HCT116 (cell line): ENCODE data around the gene MLLT11. TPM values are rescaled to one million over a fixed set of nuclear protein-coding genes. Genes with fewer than 3 reads are reported as not detected.

ENCODE experiments used
- ATAC-seq: fragments of 200-7000 bp; cut with Tn5 transposase; 2 replicates; pipeline ENCODE4 v1.9.1; 2020; ENCODE audit warnings: mild to moderate bottlenecking, moderate library complexity
- BruUV-seq: library from RNA; stranded (reverse); fragments of 400-500 nt; replicated peaks from 2 replicates; lab custom pipeline; 2021; lab: Mats Ljungman, UMichigan
- CTCF ChIA-PET: fragments of 300-600 bp; sonication (Branson Sonifier 250); formaldehyde crosslinking; loops from one replicate; lab custom pipeline; 2021; ENCODE audit warnings: antibody characterized with exemption; lab: Charles Lee
- POLR2A ChIA-PET: fragments of 300-600, 350-600 bp; sonication (Branson Sonifier 250); formaldehyde crosslinking; loops from one replicate; lab custom pipeline; 2021; ENCODE audit warnings: antibody characterized with exemption; lab: Charles Lee
- RAD21 ChIA-PET, 2 experiments: fragments of 300-600 bp; sonication (Branson Sonifier 250); formaldehyde crosslinking; loops; one replicate each; lab custom pipeline; 2023; ENCODE audit warnings: low total read pairs in 2 of 2; ENCODE audit not compliant: uncharacterized antibody in 2 of 2, unreplicated experiment in 2 of 2, low non-redundant PET in 1 of 2; lab: Charles Lee
- DNase-seq: peaks from one replicate; pipeline ENCODE4 v3.0.0-alpha.2; 2010; ENCODE audit warnings: low read depth, low spot score
- H2AFZ ChIP-seq: fragments of 200-600 bp; shearing (Covaris generic), sonication (generic); 2 replicates; pipeline ENCODE4 v1.6.1; 2017; ENCODE audit warnings: low read depth, mixed run types, mixed read lengths, antibody characterized with exemption, low read length; ENCODE audit not compliant: poor library complexity, severe bottlenecking
- H3K27ac ChIP-seq: 2 replicates; pipeline ENCODE4 v1.5.1; 2012; ENCODE audit warnings: low read depth, low read length
- H3K27me3 ChIP-seq: fragments of 200-600 bp; sonication (generic); 2 replicates; pipeline ENCODE4 v1.6.1; 2016; ENCODE audit warnings: mixed run types, low read length, mixed read lengths; ENCODE audit not compliant: insufficient read depth
- H3K36me3 ChIP-seq, 2 experiments: fragments of 200-500 bp in 1 of 2; fragments of 200-600 bp in 1 of 2; sonication (Bioruptor generic) in 1 of 2; sonication (generic) in 1 of 2; 2 replicates each; pipeline versions ENCODE4 v1.5.1 to v1.6.1; 2014 to 2016; ENCODE audit warnings: low read length in 2 of 2, inconsistent platforms in 1 of 2, mixed read lengths in 1 of 2, mixed run types in 1 of 2; ENCODE audit not compliant: insufficient read depth in 2 of 2, control insufficient read depth in 1 of 2
- H3K4me1 ChIP-seq, 2 experiments: fragments of 200-600 bp in 1 of 2; sonication (generic) in 1 of 2; 2 replicates each; pipeline versions ENCODE4 v1.5.1 to v1.6.1; 2012 to 2017; ENCODE audit warnings: low read length in 2 of 2, inconsistent platforms in 1 of 2, mild to moderate bottlenecking in 1 of 2, mixed read lengths in 1 of 2, mixed run types in 1 of 2, moderate library complexity in 1 of 2; ENCODE audit not compliant: insufficient read depth in 2 of 2, control insufficient read depth in 1 of 2
- H3K4me2 ChIP-seq: fragments of 200-600 bp; sonication (generic); 2 replicates; pipeline ENCODE4 v1.6.1; 2017; ENCODE audit warnings: mixed run types, low read length, mixed read lengths
- H3K4me3 ChIP-seq, 2 experiments: fragments of 200-600 bp in 1 of 2; sonication (generic) in 1 of 2; replicated peaks in 1 of 2; 2 replicates each; pipeline ENCODE4 v1.5.1; 2011 to 2016; ENCODE audit warnings: low read length in 2 of 2, control low read depth in 1 of 2, low read depth in 1 of 2, mild to moderate bottlenecking in 1 of 2, mixed read lengths in 1 of 2, mixed run types in 1 of 2
- H3K79me2 ChIP-seq: fragments of 200-600 bp; sonication (generic); 2 replicates; pipeline ENCODE4 v1.6.1; 2017; ENCODE audit warnings: mild to moderate bottlenecking, mixed run types, low read length, moderate library complexity, mixed read lengths; ENCODE audit not compliant: insufficient read depth
- H3K9ac ChIP-seq: fragments of 200-600 bp; sonication (generic); 2 replicates; pipeline ENCODE4 v1.6.1; 2016; ENCODE audit warnings: low read length, mixed read lengths
- H3K9me2 ChIP-seq: fragments of 200-600 bp; sonication (generic), shearing (Covaris generic); 2 replicates; pipeline ENCODE4 v1.6.1; 2017; ENCODE audit warnings: mixed run types, mild to moderate bottlenecking, moderate library complexity; ENCODE audit not compliant: insufficient read depth
- H3K9me3 ChIP-seq, 2 experiments: fragments of 200-500 bp in 1 of 2; fragments of 200-600 bp in 1 of 2; sonication (Bioruptor generic) in 1 of 2; sonication (generic) in 1 of 2; 2 replicates each; pipeline ENCODE4 v1.6.1; 2014 to 2017; ENCODE audit warnings: low read length in 2 of 2, mixed read lengths in 2 of 2, inconsistent platforms in 1 of 2, low read depth in 1 of 2, mild to moderate bottlenecking in 1 of 2, mixed run types in 1 of 2, moderate library complexity in 1 of 2; ENCODE audit not compliant: control insufficient read depth in 1 of 2, insufficient read depth in 1 of 2
- H4K20me1 ChIP-seq: fragments of 200-600 bp; sonication (generic), shearing (Covaris generic); 2 replicates; pipeline ENCODE4 v1.6.1; 2017; ENCODE audit warnings: mixed run types, mild to moderate bottlenecking, moderate library complexity; ENCODE audit not compliant: insufficient read depth
- CEBPB ChIP-seq: IDR thresholded peaks from 2 replicates; pipeline ENCODE4 v1.6.1; 2012; ENCODE audit warnings: low read depth
- FOSL1 ChIP-seq: IDR thresholded peaks from 2 replicates; pipeline ENCODE4 v1.6.1; 2012; ENCODE audit warnings: low read depth
- JUND ChIP-seq: IDR thresholded peaks from 2 replicates; pipeline ENCODE4 v1.6.1; 2012
- SIN3A ChIP-seq: IDR thresholded peaks from 2 replicates; pipeline ENCODE4 v1.6.1; 2012; ENCODE audit warnings: low read depth
- SP1 ChIP-seq: IDR thresholded peaks from 2 replicates; pipeline ENCODE4 v1.6.1; 2012; ENCODE audit warnings: low read depth
- TCF7L2 ChIP-seq: IDR thresholded peaks from 2 replicates; pipeline ENCODE4 v1.7.0; 2011; ENCODE audit warnings: borderline replicate concordance, inconsistent platforms; ENCODE audit not compliant: insufficient read depth, insufficient read length; ENCODE audit errors: extremely low read depth
- ZNF274 ChIP-seq: fragments of 200-500 bp; sonication (Bioruptor generic); IDR thresholded peaks from 2 replicates; pipeline ENCODE4 v1.6.1; 2014; ENCODE audit warnings: mild to moderate bottlenecking, low read depth, low read length, inconsistent platforms
- intact Hi-C: fragments of 100-400 bp; cut with micrococcal nuclease; formaldehyde crosslinking; loops from 2 replicates; pipeline ENCODE4 v1.10.0; 2022
- total RNA-seq: library from RNA; stranded (reverse); gene quantifications from one replicate; pipeline ENCODE4 v1.2.1, GENCODE V29; 2021; ENCODE audit not compliant: unreplicated experiment
- TF ChIP-seq, protein P1 (sequence below), 3 experiments: fragments of 200-600 bp in 1 of 3; sonication (generic) in 1 of 3; IDR thresholded peaks in 2 of 3; conservative IDR thresholded peaks in 1 of 3; 2 replicates each; pipeline ENCODE4 v1.5.1; 2012 to 2017; ENCODE audit warnings: low read depth in 2 of 3, low read length in 2 of 3, antibody characterized with exemption in 1 of 3, borderline replicate concordance in 1 of 3, control low read depth in 1 of 3, mild to moderate bottlenecking in 1 of 3, mixed read lengths in 1 of 3, mixed run types in 1 of 3, moderate library complexity in 1 of 3; ENCODE audit not compliant: insufficient read depth in 1 of 3
- TF ChIP-seq, protein P2 (sequence below): IDR thresholded peaks from 2 replicates; pipeline ENCODE4 v1.6.1; 2012; ENCODE audit warnings: low read depth
- TF ChIP-seq, protein P3 (sequence below): IDR thresholded peaks from 2 replicates; pipeline ENCODE4 v1.6.1; 2011; ENCODE audit warnings: mild to moderate bottlenecking, low read length, moderate library complexity; ENCODE audit not compliant: insufficient replicate concordance; ENCODE audit errors: extremely low read depth
- TF ChIP-seq, protein P4 (sequence below): IDR thresholded peaks from 2 replicates; pipeline ENCODE4 v1.6.1; 2012

The MLLT11 gene
- total RNA-seq, 1 experiment from 2014 or later = 0.17 TPM

DNA sequence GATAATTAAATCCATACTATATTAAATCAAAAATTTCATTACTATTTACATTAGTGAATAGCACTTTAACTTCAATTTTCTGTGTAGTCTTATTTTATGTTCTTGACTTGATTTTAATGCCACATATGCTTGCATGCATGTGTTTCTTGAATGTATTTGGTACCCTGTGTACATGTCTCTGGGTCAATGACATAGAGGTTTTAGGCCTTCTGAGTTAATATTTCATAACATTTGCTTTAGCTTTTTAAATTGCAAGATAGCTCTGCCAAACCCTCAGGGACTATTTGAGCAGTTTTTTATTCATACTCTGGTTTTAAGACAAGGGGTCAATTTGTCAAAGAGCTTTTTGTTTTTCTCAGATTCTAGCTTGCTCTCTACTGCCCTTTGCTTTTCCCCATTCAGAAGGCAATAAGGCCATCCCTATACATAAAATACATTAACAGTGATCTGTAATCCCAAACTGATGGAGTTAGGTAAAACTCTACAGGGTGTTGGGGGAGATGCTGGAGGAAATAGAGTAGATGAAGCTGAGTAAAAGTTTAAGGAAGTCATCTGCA is 5.0 kb downstream of the MLLT11 start:
- ChIA-PET POLR2A (no interaction called here), CTCF (no interaction called here)
- no peak for ATAC-seq

More for the DNA sequence above, 5.0 kb downstream of the MLLT11 start:
- TF ChIP-seq, protein P1, sequence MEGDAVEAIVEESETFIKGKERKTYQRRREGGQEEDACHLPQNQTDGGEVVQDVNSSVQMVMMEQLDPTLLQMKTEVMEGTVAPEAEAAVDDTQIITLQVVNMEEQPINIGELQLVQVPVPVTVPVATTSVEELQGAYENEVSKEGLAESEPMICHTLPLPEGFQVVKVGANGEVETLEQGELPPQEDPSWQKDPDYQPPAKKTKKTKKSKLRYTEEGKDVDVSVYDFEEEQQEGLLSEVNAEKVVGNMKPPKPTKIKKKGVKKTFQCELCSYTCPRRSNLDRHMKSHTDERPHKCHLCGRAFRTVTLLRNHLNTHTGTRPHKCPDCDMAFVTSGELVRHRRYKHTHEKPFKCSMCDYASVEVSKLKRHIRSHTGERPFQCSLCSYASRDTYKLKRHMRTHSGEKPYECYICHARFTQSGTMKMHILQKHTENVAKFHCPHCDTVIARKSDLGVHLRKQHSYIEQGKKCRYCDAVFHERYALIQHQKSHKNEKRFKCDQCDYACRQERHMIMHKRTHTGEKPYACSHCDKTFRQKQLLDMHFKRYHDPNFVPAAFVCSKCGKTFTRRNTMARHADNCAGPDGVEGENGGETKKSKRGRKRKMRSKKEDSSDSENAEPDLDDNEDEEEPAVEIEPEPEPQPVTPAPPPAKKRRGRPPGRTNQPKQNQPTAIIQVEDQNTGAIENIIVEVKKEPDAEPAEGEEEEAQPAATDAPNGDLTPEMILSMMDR (IDR thresholded peaks at IDR 0.05 in 2 of 3, conservative IDR thresholded peaks at IDR 0.05 in 1 of 3; ENCODE audit: borderline replicate concordance in 1 of 3, insufficient read depth in 1 of 3, low read depth in 2 of 3, low read length in 2 of 3) = no peak
- TF ChIP-seq, protein P2, sequence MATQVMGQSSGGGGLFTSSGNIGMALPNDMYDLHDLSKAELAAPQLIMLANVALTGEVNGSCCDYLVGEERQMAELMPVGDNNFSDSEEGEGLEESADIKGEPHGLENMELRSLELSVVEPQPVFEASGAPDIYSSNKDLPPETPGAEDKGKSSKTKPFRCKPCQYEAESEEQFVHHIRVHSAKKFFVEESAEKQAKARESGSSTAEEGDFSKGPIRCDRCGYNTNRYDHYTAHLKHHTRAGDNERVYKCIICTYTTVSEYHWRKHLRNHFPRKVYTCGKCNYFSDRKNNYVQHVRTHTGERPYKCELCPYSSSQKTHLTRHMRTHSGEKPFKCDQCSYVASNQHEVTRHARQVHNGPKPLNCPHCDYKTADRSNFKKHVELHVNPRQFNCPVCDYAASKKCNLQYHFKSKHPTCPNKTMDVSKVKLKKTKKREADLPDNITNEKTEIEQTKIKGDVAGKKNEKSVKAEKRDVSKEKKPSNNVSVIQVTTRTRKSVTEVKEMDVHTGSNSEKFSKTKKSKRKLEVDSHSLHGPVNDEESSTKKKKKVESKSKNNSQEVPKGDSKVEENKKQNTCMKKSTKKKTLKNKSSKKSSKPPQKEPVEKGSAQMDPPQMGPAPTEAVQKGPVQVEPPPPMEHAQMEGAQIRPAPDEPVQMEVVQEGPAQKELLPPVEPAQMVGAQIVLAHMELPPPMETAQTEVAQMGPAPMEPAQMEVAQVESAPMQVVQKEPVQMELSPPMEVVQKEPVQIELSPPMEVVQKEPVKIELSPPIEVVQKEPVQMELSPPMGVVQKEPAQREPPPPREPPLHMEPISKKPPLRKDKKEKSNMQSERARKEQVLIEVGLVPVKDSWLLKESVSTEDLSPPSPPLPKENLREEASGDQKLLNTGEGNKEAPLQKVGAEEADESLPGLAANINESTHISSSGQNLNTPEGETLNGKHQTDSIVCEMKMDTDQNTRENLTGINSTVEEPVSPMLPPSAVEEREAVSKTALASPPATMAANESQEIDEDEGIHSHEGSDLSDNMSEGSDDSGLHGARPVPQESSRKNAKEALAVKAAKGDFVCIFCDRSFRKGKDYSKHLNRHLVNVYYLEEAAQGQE = no peak
- TF ChIP-seq SP1 = no peak
- no peak for TF ChIP-seq CEBPB
- no peak for TF ChIP-seq SIN3A
- TF ChIP-seq TCF7L2 = no peak
- TF ChIP-seq JUND = no peak
- no peak for TF ChIP-seq FOSL1
- TF ChIP-seq, protein P3, sequence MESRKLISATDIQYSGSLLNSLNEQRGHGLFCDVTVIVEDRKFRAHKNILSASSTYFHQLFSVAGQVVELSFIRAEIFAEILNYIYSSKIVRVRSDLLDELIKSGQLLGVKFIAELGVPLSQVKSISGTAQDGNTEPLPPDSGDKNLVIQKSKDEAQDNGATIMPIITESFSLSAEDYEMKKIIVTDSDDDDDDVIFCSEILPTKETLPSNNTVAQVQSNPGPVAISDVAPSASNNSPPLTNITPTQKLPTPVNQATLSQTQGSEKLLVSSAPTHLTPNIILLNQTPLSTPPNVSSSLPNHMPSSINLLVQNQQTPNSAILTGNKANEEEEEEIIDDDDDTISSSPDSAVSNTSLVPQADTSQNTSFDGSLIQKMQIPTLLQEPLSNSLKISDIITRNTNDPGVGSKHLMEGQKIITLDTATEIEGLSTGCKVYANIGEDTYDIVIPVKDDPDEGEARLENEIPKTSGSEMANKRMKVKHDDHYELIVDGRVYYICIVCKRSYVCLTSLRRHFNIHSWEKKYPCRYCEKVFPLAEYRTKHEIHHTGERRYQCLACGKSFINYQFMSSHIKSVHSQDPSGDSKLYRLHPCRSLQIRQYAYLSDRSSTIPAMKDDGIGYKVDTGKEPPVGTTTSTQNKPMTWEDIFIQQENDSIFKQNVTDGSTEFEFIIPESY = no peak
- TF ChIP-seq, protein P4, sequence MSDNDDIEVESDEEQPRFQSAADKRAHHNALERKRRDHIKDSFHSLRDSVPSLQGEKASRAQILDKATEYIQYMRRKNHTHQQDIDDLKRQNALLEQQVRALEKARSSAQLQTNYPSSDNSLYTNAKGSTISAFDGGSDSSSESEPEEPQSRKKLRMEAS = no peak
- no peak for TF ChIP-seq ZNF274
- TF ChIP-seq, all 23 proteins: peak for 0
- Histone ChIP-seq H3K4me2 (no peak overlapping the region), H3K9me2 (no peaks in the 10 kb centered on the region), H3K4me1 (peaks cover 11 to 21% of the 10 kb centered on the region in 2 experiments), H4K20me1 (no peaks in the 10 kb centered on the region), H2AFZ (no peak overlapping the region), H3K4me3 (no peak overlapping the region), H3K27ac (no peak overlapping the region), H3K9me3 (no peaks in the 10 kb centered on the region), H3K36me3 (no peaks in the 10 kb centered on the region), H3K27me3 (no peaks in the 10 kb centered on the region), H3K9ac (no peak overlapping the region), H3K79me2 (no peaks in the 10 kb centered on the region)
- DNase-seq = no peak
- no TSS peak for BruUV-seq
- RAD21 ChIA-PET = no interaction called here
- intact Hi-C loops = no loop called here
